Measurements from ENCODE around the gene CACNA1G.

CACNA1G gene

GRCh38 chr17:50546701-50547034 is 13.8 kb upstream of the CACNA1G start:
- Histone ChIP-seq H3K4me3 (ENCODE audit: low read depth in 1 of 2, low read length in 1 of 2) (peak overlapping the region; percentile 53), H3K27ac (peak overlapping the region; percentile 27), H3K9me3 (no peaks in the 10 kb centered on the region), H3K4me1 (ENCODE audit: control insufficient read depth in 1 of 2, insufficient read depth in 1 of 2, low read depth in 1 of 2, low read length in 1 of 2) (peaks cover 18 to 19% of the 10 kb centered on the region in 2 experiments), H3K27me3 (peaks cover 32% of the 10 kb centered on the region), H3K36me3 (no peaks in the 10 kb centered on the region)
- TF ChIP-seq CTCF (IDR thresholded peaks at IDR 0.05) = no peak

- peak within 1 kb of the TSS; percentile 27 for H3K27ac ChIP-seq
- H3K9me3 ChIP-seq = no peaks in the 10 kb centered on the region
- H3K4me1 ChIP-seq (ENCODE audit: control insufficient read depth in 1 of 2, insufficient read depth in 1 of 2, low read depth in 1 of 2, low read length in 1 of 2) = peaks cover 16 to 19% of the 10 kb centered on the region in 2 experiments
- peak; percentile 84 for TF ChIP-seq CTCF (IDR thresholded peaks at IDR 0.05)
- peak within 1 kb of the TSS; percentile 53 for H3K4me3 ChIP-seq (ENCODE audit: low read depth in 1 of 2, low read length in 1 of 2)
- no peaks in the 10 kb centered on the region for H3K36me3 ChIP-seq
- peaks cover 32% of the 10 kb centered on the region for H3K27me3 ChIP-seq
Observed at GRCh38 chr17:50547035-50547735, 13.3 kb upstream of the CACNA1G start, which contains the start of gene SPATA20. TSS of gene SPATA20 (plus strand) at chr17:50547174. CDS start at chr17:50547209, 35 bp downstream.

- Histone ChIP-seq H3K27ac (no peak overlapping the region), H3K4me1 (ENCODE audit: control insufficient read depth in 1 of 2, insufficient read depth in 1 of 2, low read depth in 1 of 2, low read length in 1 of 2) (peaks cover 11 to 14% of the 10 kb centered on the region in 2 experiments)
Observed at GRCh38 chr17:50547736-50548083, 12.8 kb upstream of the CACNA1G start.

GRCh38 chr17:50548831-50549230 is 11.7 kb upstream of the CACNA1G start:
- Histone ChIP-seq H3K27ac (no peak overlapping the region), H3K4me3 (ENCODE audit: low read depth in 1 of 2, low read length in 1 of 2) (no peak overlapping the region), H3K9me3 (no peaks in the 10 kb centered on the region), H3K27me3 (peaks cover 31% of the 10 kb centered on the region), H3K4me1 (ENCODE audit: control insufficient read depth in 1 of 2, insufficient read depth in 1 of 2, low read depth in 1 of 2, low read length in 1 of 2) (peaks cover 11 to 13% of the 10 kb centered on the region in 2 experiments), H3K36me3 (no peaks in the 10 kb centered on the region)
- no peak for TF ChIP-seq CTCF (IDR thresholded peaks at IDR 0.05)

More at GRCh38 chr17:50547736-50548083, 12.8 kb upstream of the CACNA1G start:
- H3K9me3 ChIP-seq = no peaks in the 10 kb centered on the region
- no peak overlapping the region for H3K4me3 ChIP-seq (ENCODE audit: low read depth in 1 of 2, low read length in 1 of 2)
- H3K27me3 ChIP-seq = peaks cover 32% of the 10 kb centered on the region
- no peak for TF ChIP-seq CTCF (IDR thresholded peaks at IDR 0.05)
- H3K36me3 ChIP-seq = no peaks in the 10 kb centered on the region

- peaks cover 25% of the 10 kb centered on the region for H3K27me3 ChIP-seq
- peaks cover 11 to 13% of the 10 kb centered on the region in 2 experiments for H3K4me1 ChIP-seq (ENCODE audit: control insufficient read depth in 1 of 2, insufficient read depth in 1 of 2, low read depth in 1 of 2, low read length in 1 of 2)
- no peak overlapping the region for H3K27ac ChIP-seq
- H3K9me3 ChIP-seq = no peaks in the 10 kb centered on the region
- no peak for TF ChIP-seq CTCF (IDR thresholded peaks at IDR 0.05)
- H3K4me3 ChIP-seq (ENCODE audit: low read depth in 1 of 2, low read length in 1 of 2) = no peak overlapping the region
- H3K36me3 ChIP-seq = no peaks in the 10 kb centered on the region
Observed at GRCh38 chr17:50549256-50549941, 11.1 kb upstream of the CACNA1G start.

Data from neutrophil (primary cell).